Lower leg skin (tissue), 4 donors: Measurements from ENCODE around the gene NNT. TPM values are rescaled to one million over a fixed set of nuclear protein-coding genes. Genes with fewer than 3 reads are reported as not detected.
"Not testable (repeated sequence)": the region's sequence is repeated elsewhere in the genome, so short reads cannot be mapped to it uniquely, and the experiment has no call there.

Experiments
- DNase-seq, 2 donors: peaks; one replicate each; pipeline ENCODE4 v3.0.0-alpha.2; 2019; ENCODE audit warnings: low spot score in 2 of 2
- H3K4me3 ChIP-seq: fragments of 200-600 bp; sonication (generic); 2 replicates; pipeline ENCODE4 v1.5.1; 2017; ENCODE audit warnings: mild to moderate bottlenecking, low read depth; ENCODE audit not compliant: poor library complexity, severe bottlenecking
- POLR2A ChIP-seq, 2 donors: fragments of 450-650 bp; IDR thresholded peaks; one replicate each; pipeline ENCODE4 v1.6.1; 2016 to 2017; ENCODE audit warnings: antibody characterized with exemption in 2 of 2, mild to moderate bottlenecking in 1 of 2, moderate library complexity in 1 of 2
- WGBS, 2 donors: methylation state at CpG; one replicate each; pipeline ENCODE4 v1.1.5; 2018; 5-methylcytosine and 5-hydroxymethylcytosine counted together
- intact Hi-C: fragments of 100-400 bp; cut with DNase I; formaldehyde crosslinking; loops from one replicate; pipeline ENCODE4 v1.15.0; 2023; ENCODE audit warnings: low total_unique reads
- total RNA-seq, 4 donors: library from RNA; depleted of rRNA; stranded (reverse); fragments of >200 nt; gene quantifications; one replicate each; pipeline ENCODE4 v1.1.0, GENCODE V29; 2016
- TF ChIP-seq, protein P1 (sequence below), 3 donors: fragments of 450-650 bp; IDR thresholded peaks; one replicate each; pipeline ENCODE4 v1.5.1; 2016; ENCODE audit warnings: antibody characterized with exemption in 3 of 3, mild to moderate bottlenecking in 3 of 3, moderate library complexity in 2 of 3

NNT gene
- 10 to 100 TPM; 24.2 to 34.2 (median 27.7) TPM for total RNA-seq

DNA sequence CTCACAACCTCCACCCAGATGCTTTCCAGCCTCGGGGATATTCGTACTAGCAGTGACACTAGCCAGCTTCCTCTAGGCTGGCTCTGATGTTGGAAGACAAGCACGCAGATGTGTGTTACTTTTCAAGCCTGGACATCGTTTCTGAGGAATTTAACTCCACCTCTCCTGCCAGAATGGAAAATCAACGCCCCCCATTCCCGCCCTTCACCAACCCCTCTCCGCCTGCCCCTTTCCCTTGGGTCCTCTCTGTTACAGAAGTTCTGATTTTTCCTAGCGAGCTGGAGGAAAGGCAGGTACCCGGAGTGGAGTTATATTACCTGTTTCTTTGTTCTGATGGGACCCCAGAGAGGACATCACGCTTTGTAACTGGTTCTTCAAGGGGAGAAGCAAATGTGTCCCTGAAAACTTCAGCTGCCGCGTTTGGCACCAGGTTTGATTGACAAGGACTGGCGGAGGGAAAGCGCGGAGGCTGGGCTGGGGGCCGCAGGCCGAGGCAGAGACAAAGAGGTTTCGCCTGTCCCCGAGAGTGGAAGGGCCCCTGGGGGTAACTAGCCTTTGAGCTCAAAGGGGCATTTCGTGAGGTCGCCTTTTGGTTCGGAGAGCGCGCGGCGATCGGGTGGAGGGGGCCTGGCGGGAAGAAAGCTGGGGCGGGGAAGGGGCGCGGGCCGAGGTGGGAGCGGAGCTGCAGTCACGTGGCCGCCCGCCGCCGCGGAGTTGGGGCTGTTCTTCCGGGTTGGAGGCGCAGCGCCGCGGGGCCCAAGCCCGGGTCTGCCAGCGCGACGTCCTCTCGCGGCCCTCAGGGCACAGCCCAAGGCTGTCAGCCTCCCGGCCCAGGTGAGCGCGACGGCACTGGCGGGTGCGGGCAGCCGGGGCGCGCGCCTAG is at the start of gene NNT:
Gene NNT, plus strand, starts transcription at position 720 of the 883 bp plus-strand sequence. CDS start 6,016 bp downstream, outside the sequence.
- WGBS, 2 donors: 0 to 1% methylated on average over 34 to 48 of the region's 60 CpGs
- TF ChIP-seq, protein P1, sequence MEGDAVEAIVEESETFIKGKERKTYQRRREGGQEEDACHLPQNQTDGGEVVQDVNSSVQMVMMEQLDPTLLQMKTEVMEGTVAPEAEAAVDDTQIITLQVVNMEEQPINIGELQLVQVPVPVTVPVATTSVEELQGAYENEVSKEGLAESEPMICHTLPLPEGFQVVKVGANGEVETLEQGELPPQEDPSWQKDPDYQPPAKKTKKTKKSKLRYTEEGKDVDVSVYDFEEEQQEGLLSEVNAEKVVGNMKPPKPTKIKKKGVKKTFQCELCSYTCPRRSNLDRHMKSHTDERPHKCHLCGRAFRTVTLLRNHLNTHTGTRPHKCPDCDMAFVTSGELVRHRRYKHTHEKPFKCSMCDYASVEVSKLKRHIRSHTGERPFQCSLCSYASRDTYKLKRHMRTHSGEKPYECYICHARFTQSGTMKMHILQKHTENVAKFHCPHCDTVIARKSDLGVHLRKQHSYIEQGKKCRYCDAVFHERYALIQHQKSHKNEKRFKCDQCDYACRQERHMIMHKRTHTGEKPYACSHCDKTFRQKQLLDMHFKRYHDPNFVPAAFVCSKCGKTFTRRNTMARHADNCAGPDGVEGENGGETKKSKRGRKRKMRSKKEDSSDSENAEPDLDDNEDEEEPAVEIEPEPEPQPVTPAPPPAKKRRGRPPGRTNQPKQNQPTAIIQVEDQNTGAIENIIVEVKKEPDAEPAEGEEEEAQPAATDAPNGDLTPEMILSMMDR (IDR thresholded peaks at IDR 0.05): no peak
- no peak for TF ChIP-seq POLR2A (IDR thresholded peaks at IDR 0.05)
- DNase-seq: peak; percentile 64 to 96
- H3K4me3 ChIP-seq: peak within 1 kb of the TSS; percentile 74
- intact Hi-C loops: no loop called here

DNA sequence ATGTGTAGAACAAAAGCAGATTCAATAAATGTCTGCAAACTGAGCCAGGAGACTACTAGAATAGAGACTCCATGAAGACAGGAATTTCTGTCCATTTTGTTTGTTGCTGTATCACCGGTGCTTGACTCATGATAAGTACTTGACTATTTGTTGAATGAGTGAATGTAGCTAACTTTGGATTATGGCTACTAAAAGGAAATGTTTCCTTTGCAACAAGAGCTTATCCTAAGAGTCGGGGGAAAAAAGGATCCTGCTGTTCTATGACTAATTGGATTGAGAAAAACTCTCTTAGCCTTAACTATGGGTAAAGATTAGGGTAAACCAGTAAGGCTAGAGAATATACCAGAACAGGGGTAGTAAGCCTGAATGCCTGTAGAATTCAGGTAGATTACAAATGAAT is 49.6 kb upstream of the NNT start:
- H3K4me3 ChIP-seq: no peak overlapping the region
- DNase-seq: no peak
- TF ChIP-seq, protein P1 (IDR thresholded peaks at IDR 0.05): no peak
- no peak for TF ChIP-seq POLR2A (IDR thresholded peaks at IDR 0.05)
- WGBS, 2 donors: 72 to 90% methylated on average over 2 of the region's 2 CpGs
- intact Hi-C loops: no loop called here

DNA sequence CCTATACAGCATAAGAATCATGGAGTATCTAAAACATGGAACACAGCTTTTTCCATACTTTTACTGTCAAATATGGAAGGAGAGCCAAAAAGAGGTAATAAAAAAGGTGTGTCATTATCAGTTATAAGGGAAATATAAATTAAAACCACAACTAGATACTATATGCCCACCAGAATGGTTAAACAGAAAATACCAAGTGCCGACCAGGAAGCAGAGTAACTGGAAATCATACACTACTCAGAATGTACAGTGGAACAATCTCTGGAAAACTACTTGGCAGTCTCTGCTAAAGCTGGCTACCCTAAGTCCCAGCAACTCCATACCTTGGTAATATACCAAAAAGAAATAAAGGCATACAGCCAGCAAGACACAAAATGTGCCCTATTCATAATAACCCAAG is 48.5 kb upstream of the NNT start:
- no peak for DNase-seq
- intact Hi-C loops: no loop called here
- 91 to 96% methylated on average over 1 of the region's 1 CpG for WGBS, 2 donors
- TF ChIP-seq POLR2A (IDR thresholded peaks at IDR 0.05): no peak
- no peak overlapping the region for H3K4me3 ChIP-seq

DNA sequence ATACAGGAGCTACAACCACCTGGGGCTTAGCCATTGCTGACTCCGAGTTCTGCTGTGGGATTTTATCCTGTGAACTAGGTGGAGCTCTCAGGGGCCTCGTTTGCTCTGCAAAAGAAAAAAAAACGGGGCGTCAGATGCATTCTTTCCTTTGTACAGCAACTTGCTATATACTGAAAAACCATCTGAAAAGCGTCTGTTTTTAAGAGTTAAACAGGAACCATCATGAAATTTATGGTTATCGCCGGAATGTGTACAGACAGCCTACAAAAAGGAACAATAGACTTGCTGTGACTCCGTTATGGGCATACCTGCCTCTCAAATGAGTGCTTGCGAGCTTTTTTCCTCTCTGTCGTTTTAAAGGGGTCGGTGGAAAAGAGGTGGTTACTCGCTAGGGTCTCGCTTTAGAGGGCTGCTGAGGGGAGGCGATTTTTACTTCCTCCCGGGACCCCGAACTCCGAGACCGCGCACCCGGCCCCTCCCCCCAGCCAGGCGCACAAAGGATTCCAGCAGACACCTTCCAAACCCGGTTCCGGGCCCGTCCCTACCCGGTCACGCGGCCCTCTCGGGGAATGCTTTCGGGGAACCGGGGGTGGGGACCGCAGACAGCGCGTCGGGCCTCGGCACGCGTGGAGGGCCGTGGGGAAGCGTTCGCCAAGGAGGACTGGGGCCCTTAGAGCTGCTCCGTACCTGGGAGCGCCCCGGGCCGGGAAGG is 46.9 kb upstream of the NNT start:
- intact Hi-C loops: no loop called here
- TF ChIP-seq POLR2A (IDR thresholded peaks at IDR 0.05): no peak
- TF ChIP-seq, protein P1 (IDR thresholded peaks at IDR 0.05): no peak
- WGBS, 2 donors: 0 to 1% methylated on average over 29 to 38 of the region's 44 CpGs
- H3K4me3 ChIP-seq: peak overlapping the region; percentile 57
- peak; percentile 43 to 90 for DNase-seq

DNA sequence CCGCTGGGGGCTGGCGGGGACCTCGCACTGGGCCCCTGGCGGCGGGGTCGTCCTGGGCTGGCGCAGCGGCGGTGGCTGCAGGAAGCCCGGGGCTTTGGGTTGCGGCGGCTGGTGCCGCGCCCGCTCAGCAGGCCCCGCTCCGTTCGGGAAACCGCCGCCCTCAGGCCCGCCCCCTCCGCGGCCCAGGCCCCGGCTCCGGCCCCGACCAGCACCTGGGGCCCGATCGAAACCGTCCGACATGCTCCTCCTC is 46.4 kb upstream of the NNT start:
- 0% methylated on average over 1 to 8 of the region's 30 CpGs for WGBS, 2 donors
- intact Hi-C loops, DNase-seq: not testable (repeated sequence)
- H3K4me3 ChIP-seq: peak overlapping the region; percentile 57

DNA sequence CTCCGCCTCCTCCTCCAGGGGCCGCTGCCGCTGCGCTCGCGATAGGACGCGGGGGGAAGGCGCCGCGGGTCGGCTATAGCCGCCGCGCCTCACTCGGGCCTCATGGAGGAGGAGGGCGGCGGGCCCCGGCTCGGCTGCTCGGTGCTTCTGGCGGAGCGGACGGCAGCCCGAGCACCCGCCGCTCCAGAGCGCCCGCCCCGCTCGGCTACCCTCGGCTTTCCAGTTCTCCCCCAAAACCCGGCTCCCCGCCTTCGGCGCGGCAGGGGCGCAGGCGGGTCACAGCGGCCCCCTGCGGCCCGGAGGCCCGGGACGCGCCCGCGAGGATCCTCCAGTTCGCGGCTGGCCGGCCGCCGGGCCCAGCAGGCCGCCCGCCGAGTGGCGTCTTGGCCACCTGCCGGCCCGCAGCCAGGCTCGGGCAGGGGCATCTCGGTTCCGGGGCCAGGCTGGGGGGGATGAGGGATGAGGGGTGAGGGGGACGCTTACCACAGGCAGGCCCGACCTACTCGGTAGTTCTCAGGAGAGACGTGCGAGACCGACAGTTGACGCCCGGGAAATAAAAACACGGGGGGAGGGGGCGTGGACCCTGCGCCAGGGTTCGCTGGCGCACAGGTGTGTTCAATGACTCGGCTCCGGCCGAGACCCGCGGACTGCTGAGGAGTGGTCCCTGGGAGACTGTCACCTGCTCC is 46.0 kb upstream of the NNT start, which contains the start of gene PAIP1:
Gene PAIP1, minus strand, starts transcription at position 221 of the 686 bp plus-strand sequence. CDS start 231 bp downstream, outside the sequence.
- intact Hi-C loops: no loop called here
- H3K4me3 ChIP-seq: peak within 1 kb of the TSS; percentile 57
- peak; percentile 55 to 95 for DNase-seq
- TF ChIP-seq, protein P1 (IDR thresholded peaks at IDR 0.05): no peak
- no peak for TF ChIP-seq POLR2A (IDR thresholded peaks at IDR 0.05)
- WGBS, 2 donors: 0% methylated on average over 10 to 17 of the region's 79 CpGs
